Neural cell (in vitro differentiated cells): ENCODE results near the gene PRDM15. TPM values are rescaled to one million over a fixed set of nuclear protein-coding genes. Genes with fewer than 3 reads are reported as not detected.

Experiments used
- H2AFZ ChIP-seq: fragments of 200-600, 300-800 bp; sonication (generic), shearing (Covaris generic); 2 replicates; pipeline ENCODE4 v1.6.0; 2014; ENCODE audit warnings: low read depth, mild to moderate bottlenecking, antibody characterized with exemption, low read length, moderate library complexity
- H3F3A ChIP-seq: fragments of 200-600 bp; shearing (Covaris generic); 2 replicates; pipeline ENCODE4 v1.6.1; 2016; ENCODE audit warnings: mild to moderate bottlenecking, moderate library complexity, mixed read lengths, antibody characterized with exemption, low read length; ENCODE audit not compliant: insufficient read depth, poor library complexity, severe bottlenecking
- H3K27ac ChIP-seq: fragments of 200-600, 300-800 bp; sonication (generic), shearing (Covaris generic); 2 replicates; pipeline ENCODE4 v1.5.1; 2014; ENCODE audit warnings: mild to moderate bottlenecking, low read length, moderate library complexity
- H3K27me3 ChIP-seq: fragments of 300-800, 200-600 bp; sonication (generic), shearing (Covaris generic); 2 replicates; pipeline ENCODE4 v1.6.0; 2014; ENCODE audit warnings: mild to moderate bottlenecking, low read depth, low read length, moderate library complexity; ENCODE audit not compliant: insufficient read depth
- H3K36me3 ChIP-seq: fragments of 300-800, 200-600 bp; sonication (generic), shearing (Covaris generic); 2 replicates; pipeline ENCODE4 v1.5.1; 2014; ENCODE audit warnings: mild to moderate bottlenecking, antibody characterized with exemption, low read length, moderate library complexity; ENCODE audit not compliant: insufficient read depth
- H3K4me2 ChIP-seq: fragments of 300-800, 200-600 bp; sonication (generic), shearing (Covaris generic); 2 replicates; pipeline ENCODE4 v1.6.0; 2014; ENCODE audit warnings: mild to moderate bottlenecking, low read length
- H3K4me3 ChIP-seq: fragments of 300-800, 200-600 bp; sonication (generic), shearing (Covaris generic); 2 replicates; pipeline ENCODE4 v1.5.1; 2014; ENCODE audit warnings: mild to moderate bottlenecking, low read length, moderate library complexity
- H3K79me2 ChIP-seq: fragments of 200-600 bp; shearing (Covaris generic); replicated peaks from 2 replicates; pipeline ENCODE4 v1.6.0; 2014; ENCODE audit warnings: mild to moderate bottlenecking, low read length, moderate library complexity; ENCODE audit not compliant: insufficient read depth
- H3K9ac ChIP-seq: fragments of 300-800, 200-600 bp; sonication (generic), shearing (Covaris generic); 2 replicates; pipeline ENCODE4 v1.6.1; 2016; ENCODE audit warnings: mild to moderate bottlenecking, low read length, mixed read lengths
- H3K9me2 ChIP-seq: fragments of 200-600 bp; shearing (Covaris generic); 2 replicates; pipeline ENCODE4 v1.6.1; 2016; ENCODE audit warnings: mild to moderate bottlenecking, low read length, mixed read lengths; ENCODE audit not compliant: insufficient read depth
- H3K9me3 ChIP-seq: fragments of 200-600, 300-800 bp; sonication (generic), shearing (Covaris generic); 2 replicates; pipeline ENCODE4 v1.6.1; 2016; ENCODE audit warnings: mild to moderate bottlenecking, mixed run types, low read length, moderate library complexity, mixed read lengths
- H4K20me1 ChIP-seq: fragments of 200-600 bp; shearing (Covaris generic); 2 replicates; pipeline ENCODE4 v1.6.1; 2016; ENCODE audit warnings: mild to moderate bottlenecking, mixed run types; ENCODE audit not compliant: insufficient read depth
- EP300 ChIP-seq: fragments of 450-650 bp; conservative IDR thresholded peaks from 2 replicates; pipeline ENCODE4 v1.6.1; 2014; ENCODE audit warnings: antibody characterized with exemption, mild to moderate bottlenecking, moderate library complexity; ENCODE audit not compliant: poor library complexity, severe bottlenecking
- EZH2 ChIP-seq: fragments of 200-600, 300-800 bp; shearing (Covaris generic), sonication (generic); IDR thresholded peaks from 2 replicates; pipeline ENCODE4 v1.6.1; 2014; ENCODE audit warnings: antibody characterized with exemption, low read length, borderline replicate concordance, mild to moderate bottlenecking; ENCODE audit not compliant: insufficient read depth, poor library complexity, severe bottlenecking
- MXI1 ChIP-seq: fragments of 450-650 bp; conservative IDR thresholded peaks from 2 replicates; pipeline ENCODE4 v1.6.1; 2014; ENCODE audit warnings: antibody characterized with exemption, mild to moderate bottlenecking; ENCODE audit not compliant: poor library complexity, severe bottlenecking
- POLR2AphosphoS5 ChIP-seq: IDR thresholded peaks from 2 replicates; pipeline ENCODE4 v1.6.1; 2012
- RAD21 ChIP-seq: fragments of 450-650 bp; conservative IDR thresholded peaks from 2 replicates; pipeline ENCODE4 v1.6.1; 2014; ENCODE audit warnings: antibody characterized with exemption, mild to moderate bottlenecking, moderate library complexity
- SMC3 ChIP-seq: fragments of 450-650 bp; conservative IDR thresholded peaks from 2 replicates; pipeline ENCODE4 v1.6.1; 2014; ENCODE audit warnings: antibody characterized with exemption, mild to moderate bottlenecking, moderate library complexity; ENCODE audit not compliant: poor library complexity
- TAF1 ChIP-seq: IDR thresholded peaks from 2 replicates; pipeline ENCODE4 v1.6.1; 2012; ENCODE audit warnings: low read depth
- polyA plus RNA-seq: library from polyadenylated mRNA; depleted of rRNA; stranded (reverse); fragments of >200 nt; gene quantifications from 2 replicates; pipeline ENCODE4 v1.2.3, GENCODE V29; 2014
- TF ChIP-seq, protein P1 (sequence below): fragments of 450-650 bp; IDR thresholded peaks from 2 replicates; pipeline ENCODE4 v1.5.1; 2014; ENCODE audit warnings: antibody characterized with exemption, mild to moderate bottlenecking, moderate library complexity; ENCODE audit not compliant: poor library complexity, severe bottlenecking
- TF ChIP-seq, protein P2 (sequence below): IDR thresholded peaks from 2 replicates; pipeline ENCODE4 v1.6.1; 2012; ENCODE audit warnings: borderline replicate concordance

Gene PRDM15
- polyA plus RNA-seq, 1 donor from 2014 or later: 4.1 TPM

DNA sequence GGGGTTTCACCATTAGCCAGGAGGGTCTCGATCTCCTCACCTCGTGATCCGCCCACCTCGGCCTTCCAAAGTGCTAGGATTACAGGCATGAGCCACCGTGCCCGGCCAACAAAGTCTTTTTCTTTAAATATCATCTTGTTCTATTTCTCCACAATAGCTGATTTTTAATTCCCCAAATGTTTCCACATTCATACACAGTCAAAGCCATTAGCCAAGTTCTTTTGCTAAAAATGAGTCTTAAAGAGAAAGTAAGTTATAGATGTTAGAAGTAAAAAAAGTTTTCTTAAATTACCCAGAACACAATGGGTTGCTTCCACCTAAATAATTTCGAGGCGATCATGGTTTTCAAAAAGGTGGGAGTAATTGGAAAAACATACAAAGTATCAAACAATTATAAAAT lies 44.0 kb upstream of the PRDM15 start:
- Histone ChIP-seq H3K4me3 (no peak overlapping the region), H4K20me1 (no peaks in the 10 kb centered on the region), H3K79me2 (no peaks in the 10 kb centered on the region), H3K27me3 (no peaks in the 10 kb centered on the region), H3K9me3 (no peaks in the 10 kb centered on the region), H3F3A (no peaks in the 10 kb centered on the region), H3K36me3 (no peaks in the 10 kb centered on the region), H2AFZ (no peak overlapping the region), H3K9me2 (no peaks in the 10 kb centered on the region), H3K9ac (no peak overlapping the region), H3K27ac (no peak overlapping the region), H3K4me2 (no peak overlapping the region)
- TF ChIP-seq POLR2AphosphoS5: no peak
- TF ChIP-seq, protein P1, sequence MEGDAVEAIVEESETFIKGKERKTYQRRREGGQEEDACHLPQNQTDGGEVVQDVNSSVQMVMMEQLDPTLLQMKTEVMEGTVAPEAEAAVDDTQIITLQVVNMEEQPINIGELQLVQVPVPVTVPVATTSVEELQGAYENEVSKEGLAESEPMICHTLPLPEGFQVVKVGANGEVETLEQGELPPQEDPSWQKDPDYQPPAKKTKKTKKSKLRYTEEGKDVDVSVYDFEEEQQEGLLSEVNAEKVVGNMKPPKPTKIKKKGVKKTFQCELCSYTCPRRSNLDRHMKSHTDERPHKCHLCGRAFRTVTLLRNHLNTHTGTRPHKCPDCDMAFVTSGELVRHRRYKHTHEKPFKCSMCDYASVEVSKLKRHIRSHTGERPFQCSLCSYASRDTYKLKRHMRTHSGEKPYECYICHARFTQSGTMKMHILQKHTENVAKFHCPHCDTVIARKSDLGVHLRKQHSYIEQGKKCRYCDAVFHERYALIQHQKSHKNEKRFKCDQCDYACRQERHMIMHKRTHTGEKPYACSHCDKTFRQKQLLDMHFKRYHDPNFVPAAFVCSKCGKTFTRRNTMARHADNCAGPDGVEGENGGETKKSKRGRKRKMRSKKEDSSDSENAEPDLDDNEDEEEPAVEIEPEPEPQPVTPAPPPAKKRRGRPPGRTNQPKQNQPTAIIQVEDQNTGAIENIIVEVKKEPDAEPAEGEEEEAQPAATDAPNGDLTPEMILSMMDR: no peak
- TF ChIP-seq EP300: no peak
- TF ChIP-seq TAF1: no peak
- TF ChIP-seq, protein P2, sequence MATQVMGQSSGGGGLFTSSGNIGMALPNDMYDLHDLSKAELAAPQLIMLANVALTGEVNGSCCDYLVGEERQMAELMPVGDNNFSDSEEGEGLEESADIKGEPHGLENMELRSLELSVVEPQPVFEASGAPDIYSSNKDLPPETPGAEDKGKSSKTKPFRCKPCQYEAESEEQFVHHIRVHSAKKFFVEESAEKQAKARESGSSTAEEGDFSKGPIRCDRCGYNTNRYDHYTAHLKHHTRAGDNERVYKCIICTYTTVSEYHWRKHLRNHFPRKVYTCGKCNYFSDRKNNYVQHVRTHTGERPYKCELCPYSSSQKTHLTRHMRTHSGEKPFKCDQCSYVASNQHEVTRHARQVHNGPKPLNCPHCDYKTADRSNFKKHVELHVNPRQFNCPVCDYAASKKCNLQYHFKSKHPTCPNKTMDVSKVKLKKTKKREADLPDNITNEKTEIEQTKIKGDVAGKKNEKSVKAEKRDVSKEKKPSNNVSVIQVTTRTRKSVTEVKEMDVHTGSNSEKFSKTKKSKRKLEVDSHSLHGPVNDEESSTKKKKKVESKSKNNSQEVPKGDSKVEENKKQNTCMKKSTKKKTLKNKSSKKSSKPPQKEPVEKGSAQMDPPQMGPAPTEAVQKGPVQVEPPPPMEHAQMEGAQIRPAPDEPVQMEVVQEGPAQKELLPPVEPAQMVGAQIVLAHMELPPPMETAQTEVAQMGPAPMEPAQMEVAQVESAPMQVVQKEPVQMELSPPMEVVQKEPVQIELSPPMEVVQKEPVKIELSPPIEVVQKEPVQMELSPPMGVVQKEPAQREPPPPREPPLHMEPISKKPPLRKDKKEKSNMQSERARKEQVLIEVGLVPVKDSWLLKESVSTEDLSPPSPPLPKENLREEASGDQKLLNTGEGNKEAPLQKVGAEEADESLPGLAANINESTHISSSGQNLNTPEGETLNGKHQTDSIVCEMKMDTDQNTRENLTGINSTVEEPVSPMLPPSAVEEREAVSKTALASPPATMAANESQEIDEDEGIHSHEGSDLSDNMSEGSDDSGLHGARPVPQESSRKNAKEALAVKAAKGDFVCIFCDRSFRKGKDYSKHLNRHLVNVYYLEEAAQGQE: no peak
- no peak for TF ChIP-seq MXI1
- TF ChIP-seq RAD21: no peak
- TF ChIP-seq EZH2: no peak
- TF ChIP-seq SMC3: no peak

DNA sequence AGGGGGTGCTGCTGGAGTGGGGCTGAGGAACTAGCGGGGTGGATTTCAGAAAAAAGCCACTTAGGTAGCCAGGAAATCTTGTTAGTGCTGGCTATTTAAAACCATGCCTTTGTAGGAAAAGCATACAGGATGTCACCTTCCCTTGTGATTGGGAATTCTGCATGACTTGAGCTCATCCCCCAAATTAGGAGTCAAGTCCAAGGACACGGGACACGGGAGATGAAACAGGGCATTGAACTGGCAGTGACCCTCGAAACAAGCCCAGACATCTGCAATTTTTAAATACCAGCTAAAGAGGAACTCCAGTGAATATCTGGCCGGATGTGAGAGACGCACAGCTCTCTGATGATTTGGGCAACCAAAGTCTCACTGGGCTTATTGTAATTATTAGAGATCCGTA lies 41.9 kb upstream of the PRDM15 start:
- Histone ChIP-seq H3K9me3 (no peaks in the 10 kb centered on the region), H3K4me2 (no peak overlapping the region), H2AFZ (no peak overlapping the region), H3K27me3 (no peaks in the 10 kb centered on the region), H3K27ac (peak overlapping the region; percentile 51), H3K9ac (no peak overlapping the region), H3K4me3 (peak overlapping the region; percentile 32), H3F3A (no peaks in the 10 kb centered on the region), H3K79me2 (no peaks in the 10 kb centered on the region), H3K9me2 (no peaks in the 10 kb centered on the region), H3K36me3 (no peaks in the 10 kb centered on the region), H4K20me1 (no peaks in the 10 kb centered on the region)
- TF ChIP-seq MXI1: no peak
- no peak for TF ChIP-seq SMC3

DNA sequence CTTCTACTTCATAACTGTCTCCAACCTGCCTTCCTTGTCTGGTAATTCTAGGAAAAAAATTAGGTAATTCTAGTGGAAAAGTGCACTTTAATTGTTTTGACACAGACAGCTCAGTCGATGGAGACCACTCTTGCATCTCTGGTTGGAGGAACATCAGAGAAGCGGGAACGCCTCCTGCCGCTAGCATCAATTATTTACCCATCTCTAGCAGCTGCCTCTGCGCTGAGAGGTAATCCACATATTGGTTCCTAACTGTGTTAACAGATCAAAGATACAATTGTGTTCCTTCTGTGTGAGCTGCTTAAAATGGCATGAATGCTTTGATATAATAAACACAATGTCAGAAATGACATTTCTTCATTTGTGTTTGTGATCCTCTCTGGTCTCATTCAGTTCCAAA lies 41.3 kb upstream of the PRDM15 start:
- no peaks in the 10 kb centered on the region for H3K27me3 ChIP-seq
- H3F3A ChIP-seq: no peaks in the 10 kb centered on the region
- no peak overlapping the region for H3K9ac ChIP-seq
- no peaks in the 10 kb centered on the region for H3K9me3 ChIP-seq
- no peaks in the 10 kb centered on the region for H3K79me2 ChIP-seq
- H4K20me1 ChIP-seq: no peaks in the 10 kb centered on the region
- no peak overlapping the region for H2AFZ ChIP-seq
- peak overlapping the region; percentile 29 for H3K4me2 ChIP-seq
- peak overlapping the region; percentile 51 for H3K27ac ChIP-seq
- no peaks in the 10 kb centered on the region for H3K36me3 ChIP-seq
- H3K9me2 ChIP-seq: no peaks in the 10 kb centered on the region
- peak overlapping the region; percentile 32 for H3K4me3 ChIP-seq
- TF ChIP-seq POLR2AphosphoS5 (peak; percentile 80), EP300 (no peak), EZH2 (no peak), MXI1 (no peak), TAF1 (no peak), SMC3 (peak; percentile 15), RAD21 (peak; percentile 20)
- TF ChIP-seq, protein P1: no peak
- TF ChIP-seq, protein P2: peak; percentile 25
